Muscle of back (tissue), 11 donors: ENCODE measurements around the gene MAD1L1. TPM values are rescaled to one million over a fixed set of nuclear protein-coding genes. Genes with fewer than 3 reads are reported as not detected.
"Not testable (repeated sequence)": the region's sequence is repeated elsewhere in the genome, so short reads cannot be mapped to it uniquely, and the experiment has no call there.

Experiments used
- DNase-seq, 3 donors: peaks; one replicate each; pipeline versions ENCODE4 v3.0.0 to v3.0.0-alpha.2; 2013
- polyA plus RNA-seq, 10 donors: library from polyadenylated mRNA; unstranded; fragments of 120-200 nt; gene quantifications; one replicate each; pipeline ENCODE4 v1.2.1, GENCODE V29; 2013; ENCODE audit not compliant: insufficient read length in 10 of 10

Gene MAD1L1
- polyA plus RNA-seq, 10 donors: 15.4 to 25.7 (median 22.0) TPM

GRCh38 chr7:1844336-1844950, 388.3 kb downstream of the MAD1L1 start:
- no peak for DNase-seq

- DNase-seq: no peak
These were observed 388.8 kb downstream of the MAD1L1 start for GRCh38 chr7:1843921-1844335.

GRCh38 chr7:1843271-1843861, 389.4 kb downstream of the MAD1L1 start:
- peak in 2 of 3 donors; percentile 70 to 71 for DNase-seq

GRCh38 chr7:1842321-1843221, 390.2 kb downstream of the MAD1L1 start:
- DNase-seq: peak; percentile 42 to 74 (median 53)

- DNase-seq: not testable (repeated sequence)
These were observed 391.3 kb downstream of the MAD1L1 start for GRCh38 chr7:1841286-1842021.

GRCh38 chr7:1840744-1841143, 392.0 kb downstream of the MAD1L1 start:
- not testable (repeated sequence) for DNase-seq

- DNase-seq: no peak
These were observed 393.0 kb downstream of the MAD1L1 start for GRCh38 chr7:1839701-1840100.

- not testable (repeated sequence) for DNase-seq
These were observed 393.7 kb downstream of the MAD1L1 start for GRCh38 chr7:1838911-1839531.

GRCh38 chr7:1838544-1838872, 394.2 kb downstream of the MAD1L1 start:
- not testable (repeated sequence) for DNase-seq

- DNase-seq: not testable (repeated sequence)
These were observed 394.8 kb downstream of the MAD1L1 start for GRCh38 chr7:1837696-1838543.

- DNase-seq: not testable (repeated sequence)
These were observed 400.7 kb downstream of the MAD1L1 start for GRCh38 chr7:1831933-1832535.

GRCh38 chr7:1831471-1831870, 401.3 kb downstream of the MAD1L1 start:
- not testable (repeated sequence) for DNase-seq

- DNase-seq: not testable (repeated sequence)
These were observed 403.1 kb downstream of the MAD1L1 start for GRCh38 chr7:1829668-1830067.

- no peak for DNase-seq
These were observed 403.6 kb downstream of the MAD1L1 start for GRCh38 chr7:1829111-1829510.

- not testable (repeated sequence) for DNase-seq
These were observed 404.6 kb downstream of the MAD1L1 start for GRCh38 chr7:1828170-1828569.

GRCh38 chr7:1827521-1827981, 405.2 kb downstream of the MAD1L1 start:
- not testable (repeated sequence) for DNase-seq

- DNase-seq: not testable (repeated sequence)
These were observed 405.8 kb downstream of the MAD1L1 start for GRCh38 chr7:1826931-1827330.

- no peak for DNase-seq
These were observed 406.6 kb downstream of the MAD1L1 start for GRCh38 chr7:1825897-1826741.

GRCh38 chr7:1825647-1825896, 407.2 kb downstream of the MAD1L1 start:
- DNase-seq: not testable (repeated sequence)
